Chondrocyte (in vitro differentiated cells): Measurements from ENCODE around the gene HYAL2. TPM values are rescaled to one million over a fixed set of nuclear protein-coding genes. Genes with fewer than 3 reads are reported as not detected.

Source experiments
- DNase-seq: peaks from one replicate; pipeline ENCODE4 v3.0.0; 2021; ENCODE audit warnings: mixed read lengths, low spot score
- H3K27ac Mint-ChIP-seq: one replicate; pipeline ENCODE4 v1.8.0; 2021; ENCODE audit warnings: mild to moderate bottlenecking, moderate library complexity, mixed read lengths; ENCODE audit not compliant: unreplicated experiment
- H3K27me3 Mint-ChIP-seq: 2 replicates; pipeline ENCODE4 v1.8.0; 2021; ENCODE audit warnings: low read depth, mixed read lengths
- H3K36me3 Mint-ChIP-seq: 2 replicates; pipeline ENCODE4 v1.8.0; 2021; ENCODE audit warnings: low read depth, mixed read lengths
- H3K4me1 Mint-ChIP-seq: 2 replicates; pipeline ENCODE4 v1.8.0; 2021; ENCODE audit warnings: low read depth, mild to moderate bottlenecking, mixed read lengths
- H3K4me3 Mint-ChIP-seq: one replicate; pipeline ENCODE4 v1.8.0; 2021; ENCODE audit warnings: mild to moderate bottlenecking, moderate library complexity, mixed read lengths; ENCODE audit not compliant: unreplicated experiment
- H3K9me3 Mint-ChIP-seq: 2 replicates; pipeline ENCODE4 v1.8.0; 2021; ENCODE audit warnings: low read depth, mixed read lengths
- total RNA-seq: library from RNA; stranded (reverse); gene quantifications from 3 replicates; pipeline ENCODE4 v1.2.1, GENCODE V29; 2021
- TF ChIP-seq, protein P1 (sequence below): fragments of 200-600 bp; sonication (generic); IDR thresholded peaks from 2 replicates; pipeline ENCODE4 v1.5.0; 2021; ENCODE audit warnings: antibody characterized with exemption, mild to moderate bottlenecking, moderate library complexity

HYAL2 gene
- total RNA-seq, 1 donor from 2014 or later: 31.3 TPM

- TF ChIP-seq, protein P1, sequence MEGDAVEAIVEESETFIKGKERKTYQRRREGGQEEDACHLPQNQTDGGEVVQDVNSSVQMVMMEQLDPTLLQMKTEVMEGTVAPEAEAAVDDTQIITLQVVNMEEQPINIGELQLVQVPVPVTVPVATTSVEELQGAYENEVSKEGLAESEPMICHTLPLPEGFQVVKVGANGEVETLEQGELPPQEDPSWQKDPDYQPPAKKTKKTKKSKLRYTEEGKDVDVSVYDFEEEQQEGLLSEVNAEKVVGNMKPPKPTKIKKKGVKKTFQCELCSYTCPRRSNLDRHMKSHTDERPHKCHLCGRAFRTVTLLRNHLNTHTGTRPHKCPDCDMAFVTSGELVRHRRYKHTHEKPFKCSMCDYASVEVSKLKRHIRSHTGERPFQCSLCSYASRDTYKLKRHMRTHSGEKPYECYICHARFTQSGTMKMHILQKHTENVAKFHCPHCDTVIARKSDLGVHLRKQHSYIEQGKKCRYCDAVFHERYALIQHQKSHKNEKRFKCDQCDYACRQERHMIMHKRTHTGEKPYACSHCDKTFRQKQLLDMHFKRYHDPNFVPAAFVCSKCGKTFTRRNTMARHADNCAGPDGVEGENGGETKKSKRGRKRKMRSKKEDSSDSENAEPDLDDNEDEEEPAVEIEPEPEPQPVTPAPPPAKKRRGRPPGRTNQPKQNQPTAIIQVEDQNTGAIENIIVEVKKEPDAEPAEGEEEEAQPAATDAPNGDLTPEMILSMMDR: peak; percentile 33
- Mint-ChIP-seq H3K36me3 (peaks cover 3% of the 10 kb centered on the region), H3K27me3 (no peaks in the 10 kb centered on the region), H3K4me3 (peak overlapping the region; percentile 80), H3K9me3 (no peaks in the 10 kb centered on the region), H3K4me1 (peaks cover 48% of the 10 kb centered on the region), H3K27ac (no peak overlapping the region)
- DNase-seq: no peak
Observed at GRCh38 chr3:50322115-50322385, 495 bp downstream of the HYAL2 start.

DNA sequence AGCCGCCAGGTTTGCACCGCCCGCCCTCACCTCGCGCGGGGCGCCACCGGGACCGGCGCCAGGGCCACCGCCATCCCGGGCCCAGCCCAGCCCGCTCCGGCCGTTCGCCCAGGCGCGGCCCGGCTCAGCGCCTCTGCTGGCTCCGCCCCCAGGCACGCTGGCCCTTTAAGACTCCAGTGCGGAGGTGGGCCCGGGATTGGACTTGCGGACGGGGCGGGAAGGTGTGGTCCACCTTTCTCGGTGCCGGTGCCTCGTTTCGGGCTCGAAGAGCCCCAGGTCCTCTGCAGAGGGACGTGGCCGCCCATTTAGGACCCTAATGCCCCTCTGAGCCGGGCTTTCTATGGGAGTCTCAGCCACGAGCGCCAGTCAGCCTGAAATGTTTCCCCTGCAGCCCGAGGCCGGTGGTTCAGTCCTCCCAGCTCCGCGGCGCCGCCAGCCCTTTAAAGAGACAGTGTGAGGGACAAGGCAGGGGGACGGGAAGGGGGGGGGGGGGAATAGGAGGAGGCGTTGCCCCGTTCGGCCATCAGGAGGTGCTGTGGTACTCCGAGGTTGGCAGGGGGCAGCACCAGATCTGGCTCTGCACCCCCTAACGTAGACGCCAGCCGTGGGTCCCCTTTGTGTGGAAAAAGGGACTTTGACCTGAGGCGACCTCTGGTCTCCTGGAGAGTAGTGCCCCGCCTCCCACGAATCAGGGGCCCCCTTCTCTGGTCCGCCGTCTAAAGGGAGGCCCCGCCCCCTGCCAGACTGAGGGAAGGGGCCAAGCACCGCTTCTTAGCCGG lies 1.0 kb downstream of the HYAL2 start:
- Mint-ChIP-seq H3K36me3 (peaks cover 3% of the 10 kb centered on the region), H3K27ac (peak overlapping the region; percentile 96)

GRCh38 chr3:50320853-50321335 lies 1.7 kb downstream of the HYAL2 start:
- H3K36me3 Mint-ChIP-seq: peaks cover 5% of the 10 kb centered on the region
- H3K27ac Mint-ChIP-seq: peak overlapping the region; percentile 89
- DNase-seq: peak; percentile 86
- TF ChIP-seq, protein P1: no peak
- H3K4me3 Mint-ChIP-seq: peak overlapping the region; percentile 86
- peaks cover 51% of the 10 kb centered on the region for H3K4me1 Mint-ChIP-seq
- no peaks in the 10 kb centered on the region for H3K9me3 Mint-ChIP-seq
- H3K27me3 Mint-ChIP-seq: no peaks in the 10 kb centered on the region

More for the DNA sequence above, 1.0 kb downstream of the HYAL2 start:
- DNase-seq: peak; percentile 96
- peak overlapping the region; percentile 80 for H3K4me3 Mint-ChIP-seq
- peaks cover 50% of the 10 kb centered on the region for H3K4me1 Mint-ChIP-seq
- TF ChIP-seq, protein P1: peak; percentile 80
- H3K9me3 Mint-ChIP-seq: no peaks in the 10 kb centered on the region
- H3K27me3 Mint-ChIP-seq: no peaks in the 10 kb centered on the region

DNA sequence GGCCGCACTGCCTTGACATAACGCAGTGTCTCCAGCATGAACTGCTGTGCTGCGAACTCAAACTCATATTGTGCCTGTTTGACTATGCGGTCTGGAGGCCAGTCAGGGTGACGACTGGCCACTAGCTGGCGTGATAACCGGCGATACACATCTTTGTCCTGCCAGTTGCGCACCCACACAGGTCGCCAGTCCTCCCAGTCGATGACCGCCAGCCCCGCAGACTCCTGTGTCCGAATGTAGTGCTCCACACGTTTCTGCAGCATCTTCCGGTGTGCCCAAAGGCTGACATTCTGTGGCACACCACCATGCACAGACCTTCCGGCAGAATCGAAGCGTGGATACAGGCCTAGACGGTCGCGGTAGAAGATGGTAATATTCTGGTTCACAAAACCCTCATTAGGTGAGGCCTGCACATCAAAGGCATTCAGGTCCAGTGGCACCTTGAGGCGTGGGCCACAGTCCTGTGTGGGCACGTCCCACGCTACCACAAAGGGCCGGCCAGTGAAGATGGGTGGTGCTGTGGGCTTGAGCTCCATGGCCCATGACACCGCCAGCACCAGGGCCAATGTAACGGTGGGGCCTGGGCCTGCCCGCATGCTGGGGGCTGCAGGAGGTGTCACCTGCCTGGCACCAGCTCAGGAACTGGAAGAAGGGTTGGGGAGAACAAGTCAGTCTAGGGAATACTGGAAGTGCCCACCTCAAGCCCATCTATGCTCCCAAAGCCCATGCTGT lies 2.5 kb downstream of the HYAL2 start:
- Mint-ChIP-seq H3K27ac (no peak overlapping the region), H3K4me3 (peak overlapping the region; percentile 86), H3K4me1 (peaks cover 51% of the 10 kb centered on the region), H3K9me3 (no peaks in the 10 kb centered on the region), H3K27me3 (no peaks in the 10 kb centered on the region), H3K36me3 (peaks cover 8% of the 10 kb centered on the region)
- TF ChIP-seq, protein P1: no peak
- no peak for DNase-seq

DNA sequence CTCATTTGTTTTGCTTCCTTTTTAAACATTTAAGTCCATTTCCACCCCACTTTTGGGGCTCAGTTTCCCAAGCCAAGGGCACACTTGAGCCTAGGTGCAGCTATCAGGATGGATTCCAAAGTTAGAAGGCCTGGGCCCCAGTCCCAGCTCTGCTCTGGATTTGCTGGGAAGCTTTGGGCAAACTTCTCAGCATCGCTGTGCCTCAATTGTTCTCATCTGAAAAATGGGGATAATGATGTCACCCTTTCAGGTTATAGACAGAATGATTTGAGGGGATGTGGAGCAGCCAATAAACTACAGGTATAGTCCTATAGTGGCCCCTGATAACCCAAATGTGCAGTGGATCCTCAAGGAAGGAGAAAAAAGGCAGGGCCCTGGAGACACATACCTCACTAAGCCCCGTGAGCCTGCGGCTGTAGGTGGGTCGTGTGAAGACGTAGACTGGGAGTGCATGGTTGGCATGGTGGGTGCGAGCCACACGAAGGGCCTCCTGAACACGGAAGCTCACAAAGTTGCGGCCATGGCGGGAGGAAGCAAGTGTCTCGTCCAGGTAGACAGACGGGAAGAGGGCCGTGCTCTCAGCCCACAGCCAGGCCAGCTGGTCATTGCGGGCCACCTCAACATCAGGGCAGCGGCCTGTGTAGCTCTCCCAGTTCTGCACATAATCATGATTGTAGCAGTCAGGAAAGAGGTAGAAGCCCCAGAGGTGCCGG lies 3.2 kb downstream of the HYAL2 start:
- no peaks in the 10 kb centered on the region for H3K9me3 Mint-ChIP-seq
- no peak for DNase-seq
- TF ChIP-seq, protein P1: no peak
- peak overlapping the region; percentile 30 for H3K4me3 Mint-ChIP-seq
- no peak overlapping the region for H3K27ac Mint-ChIP-seq
- H3K4me1 Mint-ChIP-seq: peaks cover 47% of the 10 kb centered on the region
- H3K36me3 Mint-ChIP-seq: peaks cover 8% of the 10 kb centered on the region
- H3K27me3 Mint-ChIP-seq: no peaks in the 10 kb centered on the region
